ENCODE results near the gene UGT1A3.
"Not testable (repeated sequence)": the region's sequence is repeated elsewhere in the genome, so short reads cannot be mapped to it uniquely, and the experiment has no call there.

UGT1A3 gene

GRCh38 chr2:233708942-233709341 is 19.9 kb upstream of the UGT1A3 start:
- DNase-seq: no peak

- DNase-seq: peak in 4 of 5 donors; percentile 25 to 59 (median 30)
These were observed 17.4 kb upstream of the UGT1A3 start for GRCh38 chr2:233711312-233712008.

GRCh38 chr2:233712611-233713261 is 16.1 kb upstream of the UGT1A3 start, which contains the start of gene UGT1A5:
Gene UGT1A5, plus strand, starts transcription at chr2:233712907. Its CDS starts 85 bp downstream, at chr2:233712992.
- DNase-seq: no peak

GRCh38 chr2:233713262-233713615 is 15.6 kb upstream of the UGT1A3 start:
- DNase-seq: no peak

GRCh38 chr2:233714121-233714520 is 14.7 kb upstream of the UGT1A3 start:
- DNase-seq: no peak

GRCh38 chr2:233718552-233718951 is 10.3 kb upstream of the UGT1A3 start, which contains the start of gene UGT1A4:
Gene UGT1A4, plus strand, starts transcription at chr2:233718736. Its CDS starts 85 bp downstream, at chr2:233718821.
- no peak for DNase-seq

- DNase-seq: not testable (repeated sequence)
These were observed 8.2 kb downstream of the UGT1A3 start for GRCh38 chr2:233736868-233737653.

GRCh38 chr2:233740870-233741269 is 12.0 kb downstream of the UGT1A3 start:
- no peak for DNase-seq

- no peak for DNase-seq
These were observed 14.8 kb downstream of the UGT1A3 start for GRCh38 chr2:233743464-233744259.

GRCh38 chr2:233745073-233745755 is 16.4 kb downstream of the UGT1A3 start:
- DNase-seq: no peak

GRCh38 chr2:233745838-233746237 is 17.0 kb downstream of the UGT1A3 start:
- DNase-seq: not testable (repeated sequence)

- no peak for DNase-seq
These were observed 17.8 kb downstream of the UGT1A3 start for GRCh38 chr2:233746475-233747282.

GRCh38 chr2:233747283-233747544 is 18.4 kb downstream of the UGT1A3 start:
- no peak for DNase-seq

- DNase-seq: not testable (repeated sequence)
These were observed 21.8 kb downstream of the UGT1A3 start for GRCh38 chr2:233750689-233751088.

GRCh38 chr2:233751212-233752009 is 22.6 kb downstream of the UGT1A3 start:
- DNase-seq: not testable (repeated sequence)

- no peak for DNase-seq
These were observed 26.2 kb downstream of the UGT1A3 start for GRCh38 chr2:233754872-233755611.

GRCh38 chr2:233756429-233757081 is 27.7 kb downstream of the UGT1A3 start:
- DNase-seq: no peak

GRCh38 chr2:233758141-233758540 is 29.3 kb downstream of the UGT1A3 start:
- DNase-seq: no peak

GRCh38 chr2:233758849-233759248 is 30.0 kb downstream of the UGT1A3 start:
- DNase-seq: no peak
